ENCODE measurements around the gene AMACR. TPM values are rescaled to one million over a fixed set of nuclear protein-coding genes. Genes with fewer than 3 reads are reported as not detected.

Gene AMACR
- total and polyA plus RNA-seq, 2 of the 13 experiments (the other 11 are each of a cell fraction or from before 2014, with no cell fraction given): 8.9 to 19.7 TPM

GRCh38 chr5:34001241-34001841 is 6.5 kb downstream of the AMACR start (continued):
- no peak for TF ChIP-seq ATF6 (CRISPR knock-in tag; conservative IDR thresholded peaks at IDR 0.05)
- peak; percentile 72 for TF ChIP-seq TFAP4 (IDR thresholded peaks at IDR 0.05; ENCODE audit: borderline replicate concordance, low read depth)
- no peak for TF ChIP-seq ZBTB43 (CRISPR knock-in tag; conservative IDR thresholded peaks at IDR 0.05)
- TF ChIP-seq NAIF1 (CRISPR knock-in tag; IDR thresholded peaks at IDR 0.05; ENCODE audit: borderline replicate concordance): no peak
- no peak for TF ChIP-seq ZBTB49 (CRISPR knock-in tag; IDR thresholded peaks at IDR 0.05; ENCODE audit: borderline replicate concordance)
- no peak for TF ChIP-seq SOX13 (IDR thresholded peaks at IDR 0.05)
- TF ChIP-seq SOX13 (CRISPR knock-in tag; conservative IDR thresholded peaks at IDR 0.05 in 1 of 2, IDR thresholded peaks at IDR 0.05 in 1 of 2): no peak
- TF ChIP-seq ZNF83 (CRISPR knock-in tag; IDR thresholded peaks at IDR 0.05; ENCODE audit: borderline replicate concordance): no peak
- peak; percentile 35; the same call in 1 of the 2 replicates for TF ChIP-seq HOMEZ (CRISPR knock-in tag; IDR thresholded peaks at IDR 0.05; ENCODE audit: low read depth)
- TF ChIP-seq NFYC (CRISPR knock-in tag; IDR thresholded peaks at IDR 0.05): peak; percentile 72
- no peak for TF ChIP-seq ZNF879 (CRISPR knock-in tag; IDR thresholded peaks at IDR 0.05)
- no peak for TF ChIP-seq AGO1 (IDR thresholded peaks at IDR 0.05; ENCODE audit: low read depth, low read length, poor library complexity, severe bottlenecking)
- TF ChIP-seq RNF2 (conservative IDR thresholded peaks at IDR 0.05; ENCODE audit: low read depth): no peak
- TF ChIP-seq JUND (CRISPR knock-in tag; IDR thresholded peaks at IDR 0.05): no peak
- 0 out of 2 replicates have a peak, but pooled peaks have one; percentile 23 for TF ChIP-seq TBX2 (CRISPR knock-in tag; IDR thresholded peaks at IDR 0.05; ENCODE audit: borderline replicate concordance)
- no peak for TF ChIP-seq SRSF1 (optimal IDR thresholded peaks at IDR 0.05; ENCODE audit: low read depth, low read length)
- no peak for TF ChIP-seq ZNF354B (CRISPR knock-in tag; IDR thresholded peaks at IDR 0.05)
- no peak for TF ChIP-seq ZHX1 (CRISPR knock-in tag; IDR thresholded peaks at IDR 0.05; ENCODE audit: low read depth)
